CD8-positive, alpha-beta memory T cell (primary cell): Measurements from ENCODE around the gene TEX11. TPM values are rescaled to one million over a fixed set of nuclear protein-coding genes. Genes with fewer than 3 reads are reported as not detected.
"Not testable (repeated sequence)": the region's sequence is repeated elsewhere in the genome, so short reads cannot be mapped to it uniquely, and the experiment has no call there.

Experiments used
- CTCF ChIA-PET: fragments of 350-600 bp; sonication (Branson Sonifier 250); formaldehyde crosslinking; loops from one replicate; lab custom pipeline; 2021; ENCODE audit warnings: antibody characterized with exemption; lab: Charles Lee
- POLR2A ChIA-PET: fragments of 350-600 bp; sonication (Branson Sonifier 250); formaldehyde crosslinking; loops from one replicate; lab custom pipeline; 2021; ENCODE audit warnings: antibody characterized with exemption; lab: Charles Lee
- DNase-seq, 5 donors: peaks; one replicate each; pipeline versions ENCODE4 v3.0.0 to v3.0.0-alpha.2; 2020 to 2022; ENCODE audit warnings: mixed read lengths in 1 of 5
- H3K27ac ChIP-seq: one replicate; pipeline ENCODE4 v1.7.0; 2013; ENCODE audit warnings: low read depth, mild to moderate bottlenecking, low read length, moderate library complexity
- H3K27me3 ChIP-seq: 2 replicates; pipeline ENCODE4 v1.7.0; 2013; ENCODE audit warnings: low read length, mild to moderate bottlenecking; ENCODE audit not compliant: insufficient read depth, poor library complexity, severe bottlenecking
- H3K36me3 ChIP-seq: 2 replicates; pipeline ENCODE4 v1.7.0; 2013; ENCODE audit warnings: mild to moderate bottlenecking, low read length, moderate library complexity; ENCODE audit not compliant: insufficient read depth
- H3K4me1 ChIP-seq: 2 replicates; pipeline ENCODE4 v1.7.0; 2013; ENCODE audit warnings: mild to moderate bottlenecking, low read length, moderate library complexity; ENCODE audit not compliant: insufficient read depth
- H3K4me3 ChIP-seq: 2 replicates; pipeline ENCODE4 v1.7.0; 2013; ENCODE audit warnings: mild to moderate bottlenecking, low read length
- H3K9me3 ChIP-seq: 2 replicates; pipeline ENCODE4 v1.7.0; 2013; ENCODE audit warnings: mild to moderate bottlenecking, low read length
- H3K27ac Mint-ChIP-seq, 8 donors: one replicate each; pipeline ENCODE4 v1.8.0; 2020 to 2021; ENCODE audit warnings: mixed read lengths in 8 of 8, mild to moderate bottlenecking in 6 of 8, inconsistent platforms in 3 of 8, moderate library complexity in 3 of 8
- H3K27me3 Mint-ChIP-seq, 2 donors: one replicate each; pipeline ENCODE4 v1.8.0; 2020 to 2021; ENCODE audit warnings: mixed read lengths in 2 of 2, mild to moderate bottlenecking in 1 of 2, moderate library complexity in 1 of 2
- H3K36me3 Mint-ChIP-seq, 3 donors: one replicate each; pipeline ENCODE4 v1.8.0; 2020 to 2021; ENCODE audit warnings: mixed read lengths in 3 of 3, inconsistent platforms in 1 of 3, mild to moderate bottlenecking in 1 of 3
- H3K4me1 Mint-ChIP-seq, 3 donors: one replicate each; pipeline ENCODE4 v1.8.0; 2020 to 2021; ENCODE audit warnings: mixed read lengths in 3 of 3, inconsistent platforms in 1 of 3, mild to moderate bottlenecking in 1 of 3
- H3K4me3 Mint-ChIP-seq, 7 donors: one replicate each; pipeline ENCODE4 v1.8.0; 2020 to 2021; ENCODE audit warnings: mixed read lengths in 7 of 7, mild to moderate bottlenecking in 6 of 7, moderate library complexity in 4 of 7, inconsistent platforms in 2 of 7
- H3K9me3 Mint-ChIP-seq, 5 donors: one replicate each; pipeline ENCODE4 v1.8.0; 2020 to 2022; ENCODE audit warnings: mixed read lengths in 5 of 5, mild to moderate bottlenecking in 3 of 5, moderate library complexity in 2 of 5, inconsistent platforms in 1 of 5
- polyA plus RNA-seq: library from polyadenylated mRNA; unstranded; fragments of 300-500 nt; fragmentation: Illumina TruSeq; gene quantifications from one replicate; pipeline ENCODE4 v1.2.3, GENCODE V29; 2021
- total RNA-seq, 2 experiments: library from RNA; stranded (reverse); gene quantifications; one replicate each; pipeline ENCODE4 v1.2.3, GENCODE V29; 2021

The TEX11 gene
- total and polyA plus RNA-seq, 3 experiments from 2014 or later = not detected

DNA sequence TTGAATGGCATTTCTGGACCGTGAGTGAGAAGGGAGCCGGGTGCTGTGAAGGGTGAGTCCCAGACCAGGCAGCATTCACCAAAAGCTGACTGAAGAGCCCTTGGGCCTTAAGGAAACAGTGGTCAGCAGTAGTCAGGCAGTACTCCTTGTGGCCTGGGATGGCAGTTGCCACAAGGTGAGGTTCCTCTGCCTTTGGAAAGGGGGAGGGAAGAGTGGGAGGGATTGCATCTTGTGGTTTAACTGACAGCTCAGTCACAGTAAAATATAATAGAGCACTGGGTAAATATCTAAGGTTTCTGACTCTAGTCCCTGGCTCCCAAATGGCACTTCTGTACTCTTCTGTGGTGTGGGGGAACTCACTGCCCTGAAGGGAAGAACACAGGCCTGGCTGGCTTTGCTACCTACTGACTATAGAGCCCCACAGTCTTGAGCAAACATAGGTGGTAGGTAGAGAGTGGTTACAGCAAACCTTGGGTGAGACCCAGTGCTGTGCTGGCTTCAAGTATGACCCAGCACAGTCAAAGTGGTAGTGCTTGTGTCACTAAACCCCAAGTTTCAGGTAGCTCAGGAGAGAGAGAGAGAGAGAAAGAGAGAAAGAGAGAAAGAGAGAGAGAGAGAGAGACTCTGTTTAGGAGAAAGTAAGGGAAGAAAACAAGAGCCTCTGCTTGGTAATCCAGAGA lies 154.2 kb downstream of the TEX11 start:
- no peak overlapping the region for H3K4me3 ChIP-seq
- peak overlapping the region in 1 of 8 donors; percentile 13 for H3K27ac Mint-ChIP-seq
- H3K4me1 Mint-ChIP-seq = peaks cover 9 to 20% (median 14%) of the 10 kb centered on the region in 3 donors
- no peak overlapping the region for H3K27ac ChIP-seq
- no peaks in the 10 kb centered on the region for H3K36me3 ChIP-seq
- no peaks in the 10 kb centered on the region for H3K27me3 ChIP-seq
- no peak for DNase-seq
- peaks cover 0 to 8% (median 1%) of the 10 kb centered on the region in 3 donors for H3K36me3 Mint-ChIP-seq
- H3K9me3 ChIP-seq = no peaks in the 10 kb centered on the region
- ChIA-PET CTCF (interaction anchor here (1.3 kb wide), 1 partner anchor 10 kb away, joined by 3 read pairs; no protein-coding TSS in a partner anchor), POLR2A (no interaction called here)
- peaks cover 3% of the 10 kb centered on the region for H3K4me1 ChIP-seq
- H3K27me3 Mint-ChIP-seq = peaks cover 10 to 11% of the 10 kb centered on the region in 2 donors
- H3K9me3 Mint-ChIP-seq = peaks cover 0 to 8% (median 4%) of the 10 kb centered on the region in 5 donors
- H3K4me3 Mint-ChIP-seq = peak overlapping the region in 1 of 7 donors; percentile 62

GRCh38 chrX:70733774-70734173 lies 174.7 kb downstream of the TEX11 start:
- H3K4me1 Mint-ChIP-seq = not testable (repeated sequence)

DNA sequence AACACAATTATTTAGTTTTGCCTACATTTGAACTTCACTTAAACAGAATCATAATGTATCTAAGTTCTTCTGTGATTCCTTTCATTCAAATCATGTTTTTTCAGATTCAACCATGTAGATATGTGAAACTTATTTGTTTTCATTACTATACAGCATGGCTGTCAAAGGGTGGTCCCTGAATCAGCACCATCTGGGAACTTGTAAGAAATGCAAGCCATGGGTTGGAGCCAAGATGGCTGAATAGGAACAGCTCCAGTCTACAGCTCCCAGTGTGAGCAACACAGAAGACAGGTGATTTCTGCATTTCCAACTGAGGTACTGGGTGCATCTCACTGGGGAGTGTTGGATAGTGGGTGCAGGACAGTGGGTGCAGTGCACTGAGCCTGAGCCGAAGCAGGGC lies 180.6 kb downstream of the TEX11 start:
- H3K27ac Mint-ChIP-seq, H3K27ac ChIP-seq, POLR2A ChIA-PET, CTCF ChIA-PET, H3K4me3 Mint-ChIP-seq, H3K4me3 ChIP-seq, H3K4me1 Mint-ChIP-seq, DNase-seq, H3K36me3 ChIP-seq, H3K9me3 Mint-ChIP-seq, H3K27me3 ChIP-seq, H3K9me3 ChIP-seq, H3K4me1 ChIP-seq, H3K36me3 Mint-ChIP-seq: not testable (repeated sequence)
- peaks cover 9 to 17% of the 10 kb centered on the region in 2 donors for H3K27me3 Mint-ChIP-seq

More at GRCh38 chrX:70733774-70734173, 174.7 kb downstream of the TEX11 start:
- CTCF ChIA-PET, H3K27ac Mint-ChIP-seq, H3K27me3 ChIP-seq, H3K27ac ChIP-seq, POLR2A ChIA-PET, H3K4me3 ChIP-seq, H3K4me1 ChIP-seq, H3K9me3 ChIP-seq, H3K36me3 ChIP-seq, H3K4me3 Mint-ChIP-seq, DNase-seq, H3K36me3 Mint-ChIP-seq: not testable (repeated sequence)
- Mint-ChIP-seq H3K27me3 (peaks cover 9 to 16% of the 10 kb centered on the region in 2 donors), H3K9me3 (peaks cover 2 to 16% (median 4%) of the 10 kb centered on the region in 5 donors)

- DNase-seq = no peak
- H3K36me3 Mint-ChIP-seq = no peaks in the 10 kb centered on the region
- no peak overlapping the region for H3K4me3 Mint-ChIP-seq
- ChIA-PET CTCF (no interaction called here), POLR2A (no interaction called here)
- H3K27ac Mint-ChIP-seq = no peak overlapping the region
- Histone ChIP-seq H3K4me3 (no peak overlapping the region), H3K27me3 (no peaks in the 10 kb centered on the region), H3K27ac (no peak overlapping the region), H3K9me3 (no peaks in the 10 kb centered on the region), H3K36me3 (no peaks in the 10 kb centered on the region), H3K4me1 (no peaks in the 10 kb centered on the region)
- no peaks in the 10 kb centered on the region for H3K4me1 Mint-ChIP-seq
- H3K9me3 Mint-ChIP-seq = no peaks in the 10 kb centered on the region
- H3K27me3 Mint-ChIP-seq = peaks cover 0 to 17% of the 10 kb centered on the region in 2 donors
Measured at GRCh38 chrX:70720721-70721120, 187.8 kb downstream of the TEX11 start.

- H3K9me3 Mint-ChIP-seq, H3K9me3 ChIP-seq, H3K36me3 ChIP-seq, H3K27ac Mint-ChIP-seq, CTCF ChIA-PET, H3K4me3 Mint-ChIP-seq, POLR2A ChIA-PET, H3K27me3 ChIP-seq, H3K27me3 Mint-ChIP-seq, H3K36me3 Mint-ChIP-seq, H3K4me3 ChIP-seq, H3K4me1 Mint-ChIP-seq, H3K4me1 ChIP-seq, H3K27ac ChIP-seq, DNase-seq: not testable (repeated sequence)
Measured at GRCh38 chrX:70711336-70711735, 197.2 kb downstream of the TEX11 start.

DNA sequence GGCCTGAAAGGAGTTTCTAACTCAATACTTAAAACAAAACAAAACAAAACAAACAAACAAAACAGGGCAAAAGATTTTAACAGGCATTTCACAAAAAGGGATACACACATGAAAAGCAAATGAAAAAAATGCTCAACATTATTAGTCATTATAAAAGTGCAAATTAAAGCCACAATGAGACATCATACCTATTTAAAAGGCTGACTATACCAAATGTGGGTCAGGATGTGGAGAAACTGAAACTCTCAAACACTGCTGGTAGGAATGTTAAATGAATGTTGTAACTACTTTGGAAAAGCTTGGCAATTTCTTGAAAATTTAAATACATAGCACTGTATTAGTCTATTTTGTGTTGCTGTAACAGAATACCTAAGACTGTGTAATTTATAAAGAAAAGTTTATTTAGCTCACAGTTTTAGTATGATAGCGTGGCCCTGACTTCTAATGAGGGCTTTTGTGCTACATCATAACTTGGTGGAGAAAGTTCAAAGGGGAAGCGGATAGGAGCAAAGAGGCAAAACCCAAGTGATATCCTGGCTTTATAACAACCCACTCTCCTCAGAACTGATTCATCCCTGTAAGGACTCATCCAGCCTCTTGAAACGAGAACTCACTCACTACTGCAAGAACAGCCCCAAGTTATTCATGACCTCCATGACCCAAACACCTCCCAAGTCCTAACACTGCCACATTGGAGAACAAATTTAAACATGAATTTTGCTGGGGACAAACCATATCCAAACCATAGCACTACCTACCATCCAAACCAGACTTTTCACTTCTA lies 214.0 kb downstream of the TEX11 start:
- POLR2A ChIA-PET = no interaction called here
- no peaks in the 10 kb centered on the region for H3K4me1 Mint-ChIP-seq

DNA sequence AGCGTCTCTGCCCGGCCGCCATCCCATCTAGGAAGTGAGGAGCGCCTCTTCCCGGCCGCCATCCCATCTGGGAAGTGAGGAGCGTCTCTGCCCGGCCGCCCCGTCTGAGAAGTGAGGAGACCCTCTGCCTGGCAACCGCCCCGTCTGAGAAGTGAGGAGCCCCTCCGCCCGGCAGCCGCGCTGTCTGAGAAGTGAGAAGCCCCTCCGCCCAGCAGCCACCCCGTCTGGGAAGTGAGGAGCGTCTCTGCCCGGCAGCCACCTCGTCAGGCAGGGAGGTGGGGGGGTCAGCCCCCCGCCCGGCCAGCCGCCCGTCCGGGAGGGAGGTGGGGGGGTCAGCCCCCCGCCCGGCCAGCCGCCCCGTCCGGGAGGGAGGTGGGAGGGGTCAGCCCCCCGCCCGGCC lies 229.1 kb downstream of the TEX11 start:
- CTCF ChIA-PET, H3K4me3 ChIP-seq, H3K4me3 Mint-ChIP-seq, H3K27me3 ChIP-seq, H3K36me3 Mint-ChIP-seq, H3K9me3 Mint-ChIP-seq, H3K27ac ChIP-seq, H3K4me1 Mint-ChIP-seq, DNase-seq, H3K27ac Mint-ChIP-seq, H3K4me1 ChIP-seq, H3K36me3 ChIP-seq, H3K9me3 ChIP-seq, POLR2A ChIA-PET: not testable (repeated sequence)
- peaks cover 5 to 12% of the 10 kb centered on the region in 2 donors for H3K27me3 Mint-ChIP-seq

More for the DNA sequence above, 214.0 kb downstream of the TEX11 start:
- H3K4me3 Mint-ChIP-seq = no peak overlapping the region
- H3K27ac ChIP-seq = no peak overlapping the region
- H3K36me3 Mint-ChIP-seq = no peaks in the 10 kb centered on the region
- H3K4me3 ChIP-seq = no peak overlapping the region
- H3K9me3 Mint-ChIP-seq = no peaks in the 10 kb centered on the region
- peaks cover 0 to 1% of the 10 kb centered on the region in 2 donors for H3K27me3 Mint-ChIP-seq
- no peak for DNase-seq
- CTCF ChIA-PET = no interaction called here
- no peaks in the 10 kb centered on the region for H3K9me3 ChIP-seq
- H3K27ac Mint-ChIP-seq = no peak overlapping the region
- H3K27me3 ChIP-seq = no peaks in the 10 kb centered on the region
- H3K36me3 ChIP-seq = no peaks in the 10 kb centered on the region
- no peaks in the 10 kb centered on the region for H3K4me1 ChIP-seq

DNA sequence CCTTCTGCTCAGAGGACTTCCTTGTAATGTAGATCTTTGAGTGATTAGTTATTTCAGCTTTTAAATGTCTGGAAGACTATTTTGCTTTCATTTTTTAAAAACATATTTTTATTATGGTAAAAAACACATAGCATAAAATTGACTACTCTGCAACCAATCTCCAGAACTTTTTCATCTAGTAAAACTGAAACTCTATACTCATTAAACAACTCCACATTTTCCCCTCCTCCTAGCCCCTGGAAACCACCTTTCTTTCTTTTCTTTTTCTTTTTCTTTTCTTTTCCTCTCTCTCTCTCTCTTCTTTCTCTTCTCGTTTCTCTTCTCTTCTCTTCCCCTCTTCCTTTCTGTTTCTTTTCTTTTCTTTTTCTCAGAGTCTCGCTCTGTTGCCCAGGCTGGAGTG lies 233.2 kb downstream of the TEX11 start:
- no peaks in the 10 kb centered on the region for H3K36me3 ChIP-seq
- no peaks in the 10 kb centered on the region for H3K9me3 ChIP-seq
- ChIA-PET CTCF (no interaction called here), POLR2A (no interaction called here)
- H3K4me1 ChIP-seq = no peaks in the 10 kb centered on the region
- H3K27me3 Mint-ChIP-seq = no peaks in the 10 kb centered on the region
- H3K27me3 ChIP-seq = no peaks in the 10 kb centered on the region
- H3K4me1 Mint-ChIP-seq = no peaks in the 10 kb centered on the region
- H3K27ac Mint-ChIP-seq = no peak overlapping the region
- peak overlapping the region in 1 of 7 donors; percentile 19 for H3K4me3 Mint-ChIP-seq
- no peak overlapping the region for H3K27ac ChIP-seq
- no peak for DNase-seq
- H3K4me3 ChIP-seq = no peak overlapping the region
- peaks cover 0 to 3% (median 0%) of the 10 kb centered on the region in 5 donors for H3K9me3 Mint-ChIP-seq
- peaks cover 0 to 1% (median 0%) of the 10 kb centered on the region in 3 donors for H3K36me3 Mint-ChIP-seq
